GM10847 (cell line): ENCODE data around the gene BMAL2.

Experiments used
- POLR2A ChIP-seq: IDR thresholded peaks from 2 replicates; pipeline ENCODE4 v1.6.1; 2011; ENCODE audit not compliant: insufficient read length; ENCODE audit errors: extremely low read depth

Gene BMAL2

GRCh38 chr12:27336282-27336653 is 3.6 kb downstream of the BMAL2 start:
- TF ChIP-seq POLR2A: no peak

GRCh38 chr12:27337376-27337775 is 4.7 kb downstream of the BMAL2 start:
- TF ChIP-seq POLR2A: no peak

- TF ChIP-seq POLR2A: no peak
These were observed 5.8 kb downstream of the BMAL2 start for GRCh38 chr12:27338473-27338872.

GRCh38 chr12:27340971-27341370 is 8.3 kb downstream of the BMAL2 start:
- TF ChIP-seq POLR2A: no peak

DNA sequence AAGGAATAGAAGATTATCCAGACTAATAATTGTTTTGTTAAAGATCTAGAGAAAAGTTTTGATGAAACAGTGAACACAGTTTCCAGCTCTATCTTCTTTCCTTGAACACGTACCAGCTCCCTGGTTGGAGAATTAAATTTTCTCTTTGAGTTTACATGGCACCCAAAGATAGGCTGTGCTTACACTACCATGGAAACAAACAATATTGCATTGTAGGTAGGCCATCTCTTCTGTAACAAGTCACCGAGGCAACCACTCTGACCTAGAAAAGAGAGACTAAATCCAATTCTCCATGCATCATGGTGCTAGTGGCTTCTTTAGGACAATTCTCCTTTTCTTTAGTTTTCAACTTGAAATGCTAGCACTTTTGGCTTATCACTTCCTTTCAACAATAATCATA is 9.9 kb downstream of the BMAL2 start:
- TF ChIP-seq POLR2A: no peak

DNA sequence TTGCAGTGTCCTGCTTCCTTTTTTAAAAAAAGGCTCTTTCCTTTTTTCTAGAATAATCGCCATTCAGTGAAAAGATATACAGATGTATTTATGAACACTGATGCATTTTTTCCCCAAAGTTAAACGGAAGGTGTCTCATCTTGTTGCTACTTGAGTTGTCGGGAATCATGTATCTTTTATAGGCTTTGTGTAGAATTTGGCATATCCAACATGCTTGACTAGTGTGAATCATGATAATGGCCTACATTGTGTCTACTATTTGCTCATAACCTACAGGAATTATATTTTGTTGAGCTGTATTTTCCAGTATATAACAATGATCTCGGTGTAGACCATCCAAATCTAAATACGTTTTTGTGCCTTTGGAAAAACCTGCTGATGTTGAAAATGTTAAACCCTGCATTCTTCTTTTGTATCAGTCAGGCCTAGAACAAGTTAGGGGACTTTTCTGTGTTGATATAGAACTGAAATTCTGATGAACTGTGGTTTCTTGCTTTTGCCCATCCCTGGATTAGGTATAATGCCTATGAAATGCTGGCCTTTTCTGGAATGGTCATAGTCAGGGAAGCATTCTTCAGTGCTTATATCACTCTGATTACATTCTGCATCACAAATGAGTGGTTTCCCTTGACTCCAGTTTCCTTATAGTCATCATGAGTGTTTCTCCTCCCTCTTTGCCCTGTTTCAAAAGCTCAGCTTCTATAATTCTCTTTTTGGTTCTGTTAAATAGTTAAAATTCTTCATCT is 10.8 kb downstream of the BMAL2 start:
- TF ChIP-seq POLR2A: no peak

- TF ChIP-seq POLR2A: no peak
These were observed 11.6 kb downstream of the BMAL2 start for GRCh38 chr12:27344246-27344645.

DNA sequence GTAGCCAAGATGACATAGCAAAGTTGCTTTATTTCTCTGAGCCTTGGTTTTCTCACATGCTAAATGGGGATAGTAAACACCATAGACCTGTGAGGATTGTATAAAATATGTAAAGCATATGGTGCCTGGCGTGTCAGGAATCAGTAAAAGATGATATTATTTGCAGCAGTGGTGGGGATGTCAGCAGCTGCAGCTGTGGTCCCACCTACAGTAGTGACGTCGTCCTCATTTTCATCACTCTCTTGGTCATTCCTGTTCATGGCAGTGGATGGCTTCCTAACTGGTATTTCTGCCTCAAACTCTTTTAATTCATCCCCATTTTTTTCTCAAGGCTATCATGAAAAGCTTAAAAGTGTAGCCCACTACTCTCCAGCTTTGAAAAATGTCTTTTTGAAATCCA is 12.1 kb downstream of the BMAL2 start:
- TF ChIP-seq POLR2A: no peak

DNA sequence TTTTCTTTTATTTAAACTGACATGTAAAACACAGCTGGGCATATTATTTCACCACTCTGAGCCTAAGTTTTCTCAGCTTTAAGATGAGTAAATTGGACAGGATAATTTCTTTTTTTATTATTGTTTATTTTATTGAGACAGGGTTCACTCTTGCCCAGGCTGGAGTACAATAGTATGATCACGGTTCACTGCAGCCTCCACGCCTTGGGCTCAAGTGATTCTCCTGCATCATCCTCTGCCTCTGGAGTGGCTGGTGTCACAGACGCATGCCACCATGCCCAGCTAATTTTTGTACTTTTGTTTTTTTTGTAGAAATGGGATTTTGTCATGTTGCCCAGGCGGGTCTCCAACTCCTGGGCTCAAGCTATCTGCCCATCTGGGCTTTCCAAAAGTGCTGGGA is 12.7 kb downstream of the BMAL2 start:
- no peak for TF ChIP-seq POLR2A

GRCh38 chr12:27347779-27348178 is 15.1 kb downstream of the BMAL2 start:
- no peak for TF ChIP-seq POLR2A

- no peak for TF ChIP-seq POLR2A
These were observed 18.8 kb downstream of the BMAL2 start for GRCh38 chr12:27351476-27351875.

- no peak for TF ChIP-seq POLR2A
These were observed 22.9 kb downstream of the BMAL2 start for GRCh38 chr12:27355486-27355885.

- TF ChIP-seq POLR2A: no peak
These were observed 23.3 kb downstream of the BMAL2 start for GRCh38 chr12:27355979-27356378.

GRCh38 chr12:27359578-27360340 is 27.1 kb downstream of the BMAL2 start:
- TF ChIP-seq POLR2A: no peak

GRCh38 chr12:27361372-27361771 is 28.7 kb downstream of the BMAL2 start:
- TF ChIP-seq POLR2A: no peak

DNA sequence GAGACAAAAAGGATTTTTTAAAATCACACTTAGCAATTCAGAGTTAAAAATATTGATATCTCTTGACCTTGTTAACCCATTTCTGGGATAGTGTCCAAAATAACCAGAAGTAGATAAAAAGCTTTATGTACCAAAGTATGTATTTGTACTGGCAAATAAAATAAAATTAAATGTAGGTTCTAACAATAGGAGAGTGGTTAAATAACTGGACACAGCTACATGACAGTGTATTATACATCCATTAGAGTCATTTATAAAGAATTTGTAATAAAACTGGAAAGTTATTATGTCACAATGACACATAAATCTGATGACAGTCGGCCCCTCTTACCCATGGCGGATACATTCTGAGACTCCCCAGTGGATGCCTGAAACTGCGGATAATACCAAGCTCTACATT is 34.0 kb downstream of the BMAL2 start:
- TF ChIP-seq POLR2A: no peak

DNA sequence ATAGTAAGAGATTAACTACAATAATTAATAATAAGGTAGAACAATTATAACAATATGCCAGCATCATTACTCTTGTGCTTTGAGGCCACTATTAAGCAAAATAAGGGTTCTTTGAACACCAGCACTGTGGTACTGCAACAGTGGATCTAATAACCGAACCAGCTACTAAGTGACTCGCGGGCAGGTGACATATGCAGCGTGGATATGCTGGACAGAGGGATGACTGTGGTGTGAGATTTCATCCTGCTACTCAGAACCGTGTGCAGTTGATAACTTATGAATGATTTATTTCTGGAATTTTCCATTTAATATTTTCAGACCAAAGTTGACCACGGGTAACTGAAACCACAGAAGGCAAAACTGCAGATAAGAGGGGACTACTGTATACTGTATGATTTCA is 34.4 kb downstream of the BMAL2 start:
- no peak for TF ChIP-seq POLR2A
